Stimulated activated CD4-positive, alpha-beta T cell treated with anti-CD3 and anti-CD28 coated beads, TNF-alpha, amount 100 ng/mL, for 1 hour (primary cell): ENCODE measurements around the gene TSPAN14.
"Not testable (repeated sequence)": the region's sequence is repeated elsewhere in the genome, so short reads cannot be mapped to it uniquely, and the experiment has no call there.

Source experiments
- DNase-seq, 3 donors: peaks; one replicate each; pipeline ENCODE4 v3.0.0-alpha.2; 2020; ENCODE audit warnings: low read depth in 3 of 3, low spot score in 1 of 3

Gene TSPAN14

DNA sequence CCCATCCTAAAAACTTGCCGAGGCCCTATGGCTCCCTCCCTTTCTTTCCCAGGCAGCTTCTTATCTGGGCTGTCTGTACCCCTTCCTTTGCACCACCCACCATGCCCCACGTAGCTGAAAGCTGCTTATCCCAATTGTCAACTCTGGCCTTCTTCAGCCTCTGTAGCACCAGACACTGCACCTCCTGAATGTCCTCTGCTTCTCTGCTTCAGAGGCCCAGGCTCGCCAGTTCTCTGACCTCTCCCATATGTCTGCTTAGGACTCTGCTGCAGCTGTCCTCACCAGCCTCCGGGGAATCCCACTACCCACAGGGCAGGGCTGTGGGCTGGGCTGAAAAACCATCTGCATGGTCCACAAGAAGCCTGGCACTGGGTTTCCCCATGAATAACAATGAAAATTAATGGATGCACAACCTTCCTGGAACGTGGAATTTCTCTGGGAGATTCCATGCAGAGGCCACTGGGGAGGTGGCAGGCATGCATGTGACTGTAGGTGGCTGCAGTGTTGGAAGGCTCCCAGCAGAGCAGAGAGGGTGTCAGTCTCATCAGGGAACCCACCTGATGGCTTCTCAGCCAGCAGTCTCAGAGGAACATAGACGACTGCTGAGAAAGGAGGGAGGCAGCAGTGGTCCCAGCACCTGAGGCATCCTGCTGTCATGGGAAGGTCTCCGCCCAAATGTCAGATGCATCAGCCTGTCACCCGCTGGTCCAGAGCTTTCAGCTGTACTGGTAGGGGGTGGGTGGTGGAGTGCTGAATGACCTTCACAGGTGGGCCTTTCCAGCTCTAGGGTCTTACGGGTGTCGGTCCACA, 66.8 kb downstream of the TSPAN14 start:
- DNase-seq: no peak

DNA sequence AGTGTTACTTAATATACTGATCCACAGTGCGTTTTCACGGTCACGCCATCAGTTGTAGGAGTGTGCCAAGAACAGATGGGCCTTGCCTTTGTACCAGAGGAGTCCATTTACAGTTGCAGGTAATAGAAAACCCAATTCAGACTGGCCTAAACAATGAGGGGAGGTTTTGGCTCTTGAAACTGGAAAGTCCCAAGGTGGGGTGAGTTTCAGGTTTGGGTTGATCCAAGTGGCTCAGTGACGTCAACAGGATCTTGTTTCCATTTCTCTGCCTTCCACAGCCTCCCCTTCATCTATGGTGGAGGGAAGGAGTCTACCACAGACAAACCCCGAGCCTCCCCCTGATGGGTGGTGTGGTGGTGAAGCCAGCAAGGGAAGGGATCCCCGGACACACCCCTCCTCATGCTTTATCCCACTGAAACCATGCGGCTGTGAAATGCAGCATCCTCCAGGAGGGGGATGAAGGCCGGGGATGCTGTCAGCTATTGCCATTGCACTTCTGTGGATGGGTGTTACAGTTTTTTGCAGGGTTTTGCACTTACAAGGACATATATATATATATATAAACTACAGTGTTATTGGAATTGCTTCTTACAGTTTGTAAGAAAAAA, 68.8 kb downstream of the TSPAN14 start:
- DNase-seq: no peak

DNA sequence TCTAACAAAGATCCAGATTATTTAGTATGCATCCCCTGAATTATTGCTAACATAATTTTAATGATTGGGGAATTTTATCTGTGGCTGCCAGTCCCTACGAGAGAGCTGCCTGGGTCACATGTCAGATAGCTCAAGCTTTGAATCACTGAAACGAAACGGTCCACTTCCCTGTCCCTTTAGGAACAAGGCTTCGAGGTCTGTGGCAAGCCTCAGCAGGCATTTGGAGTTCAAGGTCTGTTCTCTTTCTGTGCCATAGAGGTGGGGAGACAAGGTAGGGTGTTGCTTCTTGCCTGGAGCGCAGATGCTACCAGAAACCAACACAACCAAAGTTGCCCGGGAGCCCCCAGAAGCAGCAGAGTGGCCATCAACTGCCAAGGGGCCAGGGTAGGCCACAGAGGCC, 69.7 kb downstream of the TSPAN14 start:
- no peak for DNase-seq

DNA sequence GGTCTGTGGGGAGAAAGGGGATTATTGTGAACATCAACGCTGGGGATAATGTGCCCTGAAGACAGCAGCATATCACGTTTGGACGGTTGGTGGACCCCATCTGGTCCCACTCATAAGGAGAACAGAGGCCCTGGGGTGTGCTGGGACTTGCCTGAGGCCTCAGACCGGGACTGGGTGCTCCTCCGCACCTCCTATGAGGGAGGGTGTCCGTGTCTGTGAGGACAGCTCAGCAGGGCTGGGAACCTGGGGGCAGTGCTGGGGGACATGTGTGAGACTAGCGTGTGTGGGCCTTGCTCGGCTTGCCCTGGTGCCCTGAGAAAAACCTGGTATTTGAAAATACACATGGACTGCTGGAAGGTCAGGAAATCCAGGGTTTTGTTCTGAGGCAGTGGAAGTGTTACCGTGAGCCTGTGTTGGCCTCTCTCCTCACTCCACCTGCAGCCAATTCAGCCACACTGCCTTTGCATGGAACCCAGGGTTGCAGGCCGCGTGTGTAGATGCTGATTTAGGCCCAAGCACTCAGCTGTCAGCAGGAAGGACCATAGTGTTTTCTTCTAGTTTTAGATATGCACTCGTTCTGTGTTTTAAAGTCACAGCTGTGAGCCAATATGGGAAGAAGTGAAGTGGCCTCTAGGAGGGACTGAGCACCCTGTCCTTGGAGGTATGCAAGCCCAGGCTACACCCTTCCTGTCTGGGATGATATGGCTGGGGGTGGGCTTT, 70.2 kb downstream of the TSPAN14 start:
- DNase-seq: no peak

DNA sequence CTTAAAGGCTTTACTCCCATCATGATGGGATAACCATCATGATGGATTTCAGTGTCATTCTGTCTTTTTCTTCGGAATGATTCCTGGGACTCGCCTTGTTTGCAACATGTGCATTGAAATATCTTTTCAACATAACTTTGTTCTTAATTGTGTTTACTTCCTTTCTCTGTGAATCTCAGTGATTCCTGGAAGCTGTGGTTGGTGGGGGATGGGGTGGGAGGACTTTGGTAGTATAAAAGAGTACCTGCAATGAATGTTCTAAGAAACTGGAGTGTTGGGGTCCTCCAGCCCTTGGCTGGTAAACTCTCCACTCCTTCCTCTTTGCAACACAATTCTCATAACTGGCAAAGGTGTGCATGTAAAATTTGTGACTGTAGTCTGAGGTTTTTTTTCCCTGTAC, 72.1 kb downstream of the TSPAN14 start:
- DNase-seq: no peak

DNA sequence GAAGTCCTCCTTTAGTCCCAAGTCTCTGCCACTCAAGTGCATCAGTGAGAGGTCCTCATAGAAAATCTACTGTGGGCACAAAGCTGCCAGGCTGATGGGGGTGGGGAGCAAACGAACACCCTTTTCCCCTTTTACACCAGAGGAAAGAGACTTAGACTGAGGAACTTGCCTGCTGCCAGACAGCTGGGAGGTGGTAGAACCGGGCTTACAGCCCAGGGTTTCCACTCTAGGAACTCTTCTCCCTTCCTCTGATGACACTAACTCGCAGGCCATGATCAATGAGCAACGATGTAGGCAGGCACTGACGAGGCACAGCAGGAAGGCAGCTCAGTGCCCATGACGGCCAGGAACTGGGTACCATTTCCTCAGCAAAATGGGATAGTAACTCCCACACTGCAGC, 72.6 kb downstream of the TSPAN14 start:
- DNase-seq: no peak

DNA sequence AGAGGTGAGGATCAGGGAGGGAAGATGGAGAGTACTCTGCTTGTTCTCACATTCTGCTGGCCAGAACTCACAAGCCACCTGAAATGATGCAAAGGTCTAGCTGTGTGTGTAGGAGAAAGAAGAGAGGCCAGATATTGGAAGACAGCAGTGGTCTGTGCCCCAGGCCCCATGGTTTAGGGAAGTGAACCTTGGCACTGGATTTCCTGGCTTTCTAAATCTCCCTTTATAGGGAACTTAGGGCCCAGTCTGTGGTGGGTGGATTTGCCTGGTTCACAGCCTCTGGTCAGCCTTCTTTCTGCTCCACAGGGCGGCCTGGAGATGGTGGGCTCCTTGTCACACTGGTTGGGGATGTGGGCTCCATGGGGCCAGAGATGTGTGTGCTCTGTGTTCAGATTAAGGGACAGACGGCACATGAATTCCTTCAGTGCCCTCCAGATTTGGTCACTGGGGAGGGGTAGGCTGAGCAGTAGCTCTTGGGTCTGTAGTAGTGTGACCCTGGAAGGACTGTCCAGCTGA, 74.1 kb downstream of the TSPAN14 start:
- DNase-seq: no peak

DNA sequence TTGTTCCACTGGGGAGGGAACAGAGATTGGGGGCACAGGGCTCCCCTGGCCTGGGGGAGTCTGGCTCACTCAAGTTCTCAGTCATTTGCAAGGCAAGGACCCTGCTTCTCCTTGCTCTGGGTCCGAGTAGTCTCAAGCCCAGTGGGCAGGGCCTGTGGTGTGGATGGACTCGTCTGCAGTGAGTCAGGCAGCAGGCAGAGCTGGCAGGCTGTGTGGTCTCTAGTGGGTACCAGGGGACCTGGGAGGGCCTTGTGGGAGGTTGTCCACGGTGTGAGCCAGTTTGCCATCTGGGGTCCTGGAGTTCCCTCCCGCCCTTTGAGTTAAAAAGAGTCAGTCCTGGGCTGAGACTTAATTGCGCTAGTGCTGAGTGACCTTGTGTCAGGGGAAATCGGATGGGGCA, 74.8 kb downstream of the TSPAN14 start:
- DNase-seq: no peak

DNA sequence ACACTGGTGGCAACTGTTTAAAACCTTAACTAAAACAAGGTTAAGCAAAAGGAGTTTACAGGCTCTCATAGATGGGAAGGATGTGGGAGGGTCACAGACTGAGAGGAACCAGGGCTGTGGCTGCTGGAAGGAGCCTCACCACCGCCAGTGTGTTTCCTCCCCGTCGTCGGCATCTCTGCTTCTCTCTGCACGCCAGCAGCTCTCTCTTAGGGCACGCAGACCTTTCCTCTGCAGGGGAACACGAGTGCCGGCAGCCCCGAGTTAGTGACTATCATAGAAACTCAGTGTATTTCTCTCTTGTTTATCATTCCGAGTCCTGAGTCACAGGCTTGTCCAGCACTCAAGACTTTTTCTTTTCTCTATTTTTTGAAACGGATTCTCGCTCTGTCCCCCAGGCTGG, 75.5 kb downstream of the TSPAN14 start:
- DNase-seq: peak in 1 of 3 donors; percentile 28

DNA sequence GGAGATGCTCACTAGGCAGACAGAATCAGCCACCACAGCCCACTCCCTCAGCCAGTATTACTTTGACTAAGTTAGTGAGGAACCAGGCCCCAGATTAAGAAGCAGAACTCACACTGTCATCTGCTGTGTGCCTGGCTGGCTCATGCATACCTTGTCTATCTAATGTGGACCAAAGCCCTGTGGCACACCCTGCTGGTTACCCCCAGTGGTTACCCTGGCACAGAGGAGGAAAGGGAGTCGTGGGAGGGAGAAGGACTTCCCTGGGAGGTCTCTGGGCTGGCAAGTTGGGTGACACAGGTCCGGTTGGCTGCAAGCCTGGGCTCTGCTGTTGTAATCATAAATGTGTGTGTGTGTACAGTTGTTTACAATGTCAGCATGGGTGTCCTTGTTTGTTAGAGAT, 76.1 kb downstream of the TSPAN14 start:
- DNase-seq: no peak

DNA sequence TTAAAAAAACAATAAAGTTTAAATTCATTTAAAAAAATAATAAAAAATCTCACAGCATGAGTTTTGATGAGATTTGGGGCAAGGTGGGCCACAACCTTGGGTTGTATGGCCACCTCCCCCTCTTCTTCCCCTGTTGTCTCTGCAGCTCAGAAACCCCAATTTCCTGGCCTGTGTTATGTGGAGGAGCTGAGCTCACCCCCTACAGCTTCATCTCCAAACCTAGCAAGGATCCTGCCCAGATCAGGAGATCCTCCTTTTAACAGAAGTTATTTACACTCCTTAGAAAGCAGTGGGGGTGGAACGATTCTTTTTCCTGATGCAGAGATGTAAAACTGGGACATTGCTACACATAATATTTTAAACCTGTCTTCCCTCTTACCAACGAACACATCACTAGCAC, 76.7 kb downstream of the TSPAN14 start:
- no peak for DNase-seq

DNA sequence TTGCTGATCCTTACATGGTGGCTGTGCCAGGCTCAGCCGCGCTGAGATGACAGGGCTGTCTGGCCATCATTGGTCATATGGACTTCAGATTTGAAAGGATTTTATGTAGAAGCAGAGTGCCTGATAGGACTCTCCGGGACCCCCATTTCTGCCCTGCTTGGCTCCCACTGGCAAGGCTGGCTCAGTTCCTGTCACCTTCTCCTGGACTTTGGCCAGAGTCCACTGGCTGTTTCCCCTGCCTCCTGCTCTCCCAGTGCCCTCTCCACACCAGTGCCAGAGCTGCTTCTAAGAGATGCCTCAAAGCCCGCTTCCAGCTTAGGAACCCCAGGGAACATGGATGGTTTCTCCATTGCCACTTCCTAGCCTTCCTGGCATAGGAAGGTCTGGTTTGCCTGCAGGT, 78.5 kb downstream of the TSPAN14 start:
- no peak for DNase-seq

DNA sequence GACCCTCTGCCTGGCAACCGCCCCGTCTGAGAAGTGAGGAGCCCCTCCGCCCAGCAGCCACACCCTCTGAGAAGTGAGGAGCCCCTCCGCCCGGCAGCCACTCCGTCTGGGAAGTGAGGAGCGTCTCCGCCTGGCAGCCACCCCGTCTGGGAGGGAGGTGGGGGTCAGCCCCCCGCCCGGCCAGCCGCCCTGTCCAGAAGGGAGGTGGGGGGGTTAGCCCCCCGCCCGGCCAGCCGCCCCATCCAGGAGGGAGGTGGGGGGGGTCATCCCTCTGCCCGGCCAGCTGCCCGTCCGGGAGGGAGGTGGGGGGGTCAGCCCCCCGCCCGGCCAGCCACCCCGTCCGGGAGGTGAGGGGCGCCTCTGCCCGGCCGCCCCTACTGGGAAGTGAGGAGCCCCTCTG, 79.9 kb downstream of the TSPAN14 start:
- not testable (repeated sequence) for DNase-seq

DNA sequence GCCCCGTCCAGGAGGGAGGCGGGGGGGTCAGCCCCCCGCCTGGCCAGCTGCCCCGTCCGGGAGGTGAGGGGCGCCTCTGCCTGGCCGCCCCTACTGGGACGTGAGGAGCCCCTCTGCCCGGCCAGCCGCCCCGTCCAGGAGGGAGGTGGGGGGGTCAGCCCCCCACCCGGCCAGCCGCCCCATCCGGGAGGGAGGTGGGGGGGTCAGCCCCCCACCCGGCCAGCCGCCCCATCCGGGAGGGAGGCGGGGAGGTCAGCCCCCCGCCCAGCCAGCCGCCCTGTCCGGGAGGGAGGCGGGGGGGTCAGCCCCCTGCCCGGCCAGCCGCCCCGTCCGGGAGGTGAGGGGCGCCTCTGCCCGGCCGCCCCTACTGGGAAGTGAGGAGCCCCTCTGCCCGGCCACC, 80.5 kb downstream of the TSPAN14 start:
- DNase-seq: not testable (repeated sequence)

DNA sequence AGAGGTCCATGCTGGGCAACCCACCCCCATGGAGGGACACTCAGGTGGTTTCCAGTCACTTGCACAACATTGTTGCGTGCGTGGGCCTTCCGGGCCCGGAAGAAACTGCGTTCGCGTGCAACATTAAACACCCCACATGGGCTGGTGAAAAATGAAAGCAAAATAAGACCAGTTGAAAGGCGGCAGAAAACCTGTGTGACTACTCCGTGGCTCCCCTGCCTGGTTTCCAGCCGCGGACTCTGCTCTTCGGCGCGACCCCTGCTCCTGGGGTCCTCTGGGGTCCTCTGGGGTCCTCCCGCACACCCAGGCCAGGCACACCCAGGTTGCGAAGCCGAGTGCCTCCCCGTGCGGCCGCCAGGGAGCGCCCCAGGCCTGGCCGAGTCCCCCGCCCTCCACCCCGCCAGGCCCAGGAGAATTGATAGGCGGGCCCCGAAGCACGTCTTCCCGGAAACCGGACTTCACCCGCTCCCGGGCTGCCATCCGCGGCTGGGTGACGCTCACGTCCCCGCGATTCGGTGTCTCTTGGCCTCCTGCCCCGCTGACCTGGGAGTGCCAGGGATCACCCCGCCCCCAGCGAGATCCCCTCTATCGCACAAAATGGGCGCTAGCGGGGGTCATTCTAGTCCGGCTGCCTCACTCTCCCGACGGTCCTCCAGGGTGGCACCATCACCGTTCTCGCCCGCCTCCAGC, 81.7 kb downstream of the TSPAN14 start:
- DNase-seq: peak; percentile 31 to 59 (median 54)

DNA sequence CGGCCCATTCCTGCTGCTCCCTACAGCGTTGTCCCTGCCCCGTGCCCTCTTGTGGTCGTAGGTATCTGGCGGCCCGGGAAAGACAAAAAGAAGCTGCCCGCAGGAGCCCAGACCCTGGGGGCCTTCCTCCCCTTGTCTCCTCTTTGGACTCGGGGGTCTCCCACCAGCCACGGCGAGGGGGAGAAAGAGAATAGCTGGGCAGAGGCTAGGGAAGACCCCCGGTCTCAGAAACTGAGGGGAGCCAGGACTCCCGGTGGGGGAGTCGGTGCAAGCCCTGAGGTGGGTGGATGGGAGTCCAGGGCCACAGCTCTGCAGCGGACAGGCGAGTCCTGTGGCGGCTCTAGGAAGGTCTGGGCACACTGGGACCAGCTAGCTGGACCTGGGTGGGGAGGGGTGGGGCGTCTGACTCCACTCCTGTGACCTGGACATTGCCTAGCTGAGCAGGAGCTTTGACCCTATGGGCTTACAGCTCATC, 82.3 kb downstream of the TSPAN14 start:
- DNase-seq: no peak

DNA sequence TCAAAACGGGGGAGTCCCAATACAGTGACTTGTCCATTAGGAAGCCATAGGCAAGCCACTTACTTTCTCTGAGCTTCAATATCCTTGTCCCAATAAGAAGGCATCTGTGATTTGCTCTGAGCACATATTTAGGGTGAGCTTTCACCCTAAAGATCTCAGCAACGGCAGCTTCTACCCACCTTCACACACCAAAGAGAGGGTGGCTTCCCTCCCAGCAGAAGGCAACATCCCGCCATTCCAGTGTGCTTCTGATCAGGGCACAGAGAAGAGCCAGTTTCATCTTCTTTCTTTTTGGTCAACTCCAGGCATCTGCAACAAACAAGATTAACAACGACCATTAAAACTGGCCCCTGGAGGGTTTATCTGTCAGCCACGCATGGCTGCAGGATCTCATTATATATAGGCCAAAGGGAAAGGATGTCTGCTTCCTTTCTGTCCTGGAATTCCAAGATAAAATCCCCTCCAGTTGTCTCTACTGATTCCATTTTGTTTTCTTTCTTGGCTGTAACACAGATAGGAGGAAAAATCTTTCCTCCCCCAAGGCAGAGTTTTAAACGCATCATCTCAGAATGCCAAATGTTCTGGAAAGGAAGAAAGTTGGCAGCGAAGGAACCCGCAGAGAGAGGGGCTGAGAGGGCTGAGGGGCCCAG, 83.1 kb downstream of the TSPAN14 start:
- DNase-seq: no peak

DNA sequence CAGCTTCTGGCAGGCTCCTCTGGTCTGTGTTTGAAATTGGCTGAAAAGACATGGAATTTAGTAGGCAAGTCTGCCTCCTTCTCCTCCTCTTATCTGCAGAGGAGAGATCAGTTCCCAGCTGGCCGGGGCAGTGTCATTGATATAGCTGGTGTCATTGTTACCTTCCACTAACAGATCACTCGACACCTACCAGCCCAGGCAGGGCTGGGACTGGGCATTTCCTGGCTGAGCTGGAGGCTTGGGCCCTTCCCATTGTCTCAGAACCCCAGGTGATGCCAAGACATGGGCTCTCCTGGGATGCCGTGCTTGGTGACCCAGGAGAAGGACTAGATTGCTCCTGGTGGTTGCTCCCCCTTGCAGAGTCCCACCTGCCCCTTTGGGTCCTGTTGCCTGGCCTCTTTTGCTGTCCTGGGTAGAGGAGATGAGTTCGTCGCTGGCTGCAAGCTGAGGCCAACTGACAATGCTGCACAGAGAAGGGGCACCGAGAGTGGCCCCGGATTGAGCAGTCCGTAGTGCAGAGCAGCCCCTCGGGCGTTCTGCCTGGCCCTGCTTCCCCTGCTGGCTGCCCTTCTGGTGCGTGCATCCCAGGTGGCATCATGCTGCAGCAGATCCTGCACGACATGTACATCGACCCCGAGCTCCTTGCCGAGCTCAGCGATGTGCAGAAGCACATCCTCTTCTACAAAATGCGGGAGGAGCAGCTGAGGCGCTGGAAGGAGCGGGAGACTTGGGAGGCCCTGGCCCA, 83.8 kb downstream of the TSPAN14 start, which contains the start of gene SH2D4B:
Gene SH2D4B, plus strand, starts transcription at position 167 of the 745 bp plus-strand sequence. Its CDS starts 430 bp downstream, at position 597.
- no peak for DNase-seq

DNA sequence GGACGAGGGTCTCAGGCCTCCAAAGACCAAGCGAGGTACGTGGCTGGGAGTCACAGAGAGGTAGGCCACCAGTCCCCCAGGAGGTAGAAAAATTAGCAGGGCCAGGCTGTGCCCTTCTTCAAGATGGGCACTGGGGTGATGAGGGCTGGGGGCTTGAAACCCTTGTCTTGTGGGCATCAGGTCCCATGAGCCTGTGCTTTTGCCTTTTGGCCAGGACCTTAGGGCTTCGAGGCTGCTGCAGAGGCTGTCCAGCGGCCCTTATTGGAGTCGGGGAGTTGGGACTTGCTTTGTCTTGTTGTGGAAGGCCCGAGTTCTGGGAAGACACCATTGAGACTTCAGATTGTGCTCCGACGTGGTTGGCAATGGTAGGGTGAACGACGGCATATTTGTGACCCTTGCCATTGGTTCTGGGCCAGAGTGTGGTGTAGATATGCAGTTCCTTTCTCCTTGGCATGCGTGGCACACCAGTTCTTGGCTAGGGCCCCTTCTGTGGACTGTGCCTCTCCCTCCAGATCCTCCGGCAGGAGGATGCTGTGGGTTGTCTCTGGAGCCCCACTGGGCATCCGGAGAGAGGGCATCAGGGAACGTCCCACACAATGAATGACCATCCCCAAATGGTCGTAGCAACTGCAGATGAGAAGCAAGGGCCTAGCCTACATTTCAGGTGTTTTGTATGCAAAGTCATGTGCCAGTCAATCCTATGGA, 84.5 kb downstream of the TSPAN14 start:
- no peak for DNase-seq
